Left forelimb (tissue), 1 donor: ENCODE measurements around the gene SH3GL1.
A peak's percentile ranks its signal among the peaks of the same experiment; 100 is the strongest.

Source experiments
- DNase-seq: peaks from one replicate; pipeline ENCODE4 v3.0.0-alpha.2; 2018; ENCODE audit warnings: low spot score

The SH3GL1 gene, protein sequence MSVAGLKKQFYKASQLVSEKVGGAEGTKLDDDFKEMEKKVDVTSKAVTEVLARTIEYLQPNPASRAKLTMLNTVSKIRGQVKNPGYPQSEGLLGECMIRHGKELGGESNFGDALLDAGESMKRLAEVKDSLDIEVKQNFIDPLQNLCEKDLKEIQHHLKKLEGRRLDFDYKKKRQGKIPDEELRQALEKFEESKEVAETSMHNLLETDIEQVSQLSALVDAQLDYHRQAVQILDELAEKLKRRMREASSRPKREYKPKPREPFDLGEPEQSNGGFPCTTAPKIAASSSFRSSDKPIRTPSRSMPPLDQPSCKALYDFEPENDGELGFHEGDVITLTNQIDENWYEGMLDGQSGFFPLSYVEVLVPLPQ

GRCh38 chr19:4400135-4400936, at the start of gene SH3GL1:
Gene SH3GL1 (minus strand): TSS chr19:4400547. CDS start chr19:4400368, 179 bp downstream.
- peak; percentile 95 for DNase-seq

- no peak for DNase-seq
These were observed 49.3 kb upstream of the SH3GL1 start for GRCh38 chr19:4449639-4450028.

GRCh38 chr19:4449022-4449638, 48.8 kb upstream of the SH3GL1 start:
- peak; percentile 78 for DNase-seq

GRCh38 chr19:4448147-4448985, 48.0 kb upstream of the SH3GL1 start:
- DNase-seq = no peak

DNA sequence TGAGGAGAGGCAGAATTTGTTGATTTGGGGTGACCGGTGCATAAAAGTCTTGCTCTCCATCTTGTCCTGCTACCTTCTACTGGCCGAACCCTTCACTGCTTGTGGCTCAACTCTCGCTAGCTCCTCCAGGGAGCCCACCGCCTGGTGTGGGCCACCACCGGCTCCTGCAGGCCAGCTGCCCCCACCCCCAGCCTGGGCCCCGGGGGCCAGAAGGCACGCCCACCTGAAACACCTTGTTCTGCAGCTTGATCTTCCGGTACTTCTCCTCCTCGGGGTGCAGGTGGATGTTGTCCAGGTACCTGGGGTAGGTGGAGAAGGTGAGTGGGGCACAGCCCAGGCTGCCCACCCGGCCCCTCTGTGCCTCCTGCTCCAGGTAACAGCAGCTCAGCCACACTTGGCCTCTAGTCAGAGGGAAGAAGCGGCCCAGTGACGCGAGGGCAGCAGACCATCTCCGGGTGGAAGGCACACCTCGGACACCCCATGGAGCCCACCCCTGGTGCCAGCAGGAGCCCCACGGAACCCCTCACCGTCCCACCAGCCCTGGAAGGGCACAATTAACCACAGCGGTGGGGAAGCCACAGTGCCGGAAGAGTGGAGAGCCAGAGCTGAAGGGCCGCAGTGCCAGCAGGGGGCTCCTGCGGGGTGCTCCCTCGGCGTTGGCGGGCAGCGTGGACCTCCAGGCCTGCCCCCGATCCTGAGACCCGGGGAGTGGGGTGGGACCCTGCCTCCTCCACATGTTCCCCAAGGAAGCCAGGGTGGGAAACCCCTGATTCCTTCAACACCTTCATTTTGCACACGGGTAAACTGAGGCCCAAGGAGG, 47.2 kb upstream of the SH3GL1 start:
- no peak for DNase-seq

DNA sequence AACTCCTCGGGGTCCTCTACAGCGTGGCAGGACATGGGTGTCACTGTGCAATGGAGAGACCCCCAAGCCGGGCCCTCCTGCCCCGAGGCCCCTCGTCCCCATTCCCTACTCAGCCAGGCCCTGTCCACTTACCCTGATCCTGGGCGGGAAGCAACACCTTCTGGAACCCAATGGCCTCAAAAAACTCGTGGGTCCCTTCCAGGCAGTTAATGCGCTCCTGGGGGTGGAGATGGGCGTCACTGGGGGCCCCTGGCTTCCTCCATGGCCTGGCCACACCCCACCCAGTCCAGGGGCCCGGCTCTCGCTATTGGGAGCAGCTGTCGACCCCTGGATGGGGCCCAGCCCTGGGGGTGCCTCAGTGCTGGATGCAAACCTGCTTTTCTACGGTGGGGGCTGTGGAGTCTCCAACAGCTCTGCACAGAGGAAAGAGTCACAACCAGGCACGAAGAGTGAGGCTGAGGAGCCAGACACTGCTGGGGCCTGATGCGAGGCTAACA, 46.4 kb upstream of the SH3GL1 start:
- DNase-seq = no peak

GRCh38 chr19:4445963-4446703, 45.8 kb upstream of the SH3GL1 start:
- DNase-seq = no peak

DNA sequence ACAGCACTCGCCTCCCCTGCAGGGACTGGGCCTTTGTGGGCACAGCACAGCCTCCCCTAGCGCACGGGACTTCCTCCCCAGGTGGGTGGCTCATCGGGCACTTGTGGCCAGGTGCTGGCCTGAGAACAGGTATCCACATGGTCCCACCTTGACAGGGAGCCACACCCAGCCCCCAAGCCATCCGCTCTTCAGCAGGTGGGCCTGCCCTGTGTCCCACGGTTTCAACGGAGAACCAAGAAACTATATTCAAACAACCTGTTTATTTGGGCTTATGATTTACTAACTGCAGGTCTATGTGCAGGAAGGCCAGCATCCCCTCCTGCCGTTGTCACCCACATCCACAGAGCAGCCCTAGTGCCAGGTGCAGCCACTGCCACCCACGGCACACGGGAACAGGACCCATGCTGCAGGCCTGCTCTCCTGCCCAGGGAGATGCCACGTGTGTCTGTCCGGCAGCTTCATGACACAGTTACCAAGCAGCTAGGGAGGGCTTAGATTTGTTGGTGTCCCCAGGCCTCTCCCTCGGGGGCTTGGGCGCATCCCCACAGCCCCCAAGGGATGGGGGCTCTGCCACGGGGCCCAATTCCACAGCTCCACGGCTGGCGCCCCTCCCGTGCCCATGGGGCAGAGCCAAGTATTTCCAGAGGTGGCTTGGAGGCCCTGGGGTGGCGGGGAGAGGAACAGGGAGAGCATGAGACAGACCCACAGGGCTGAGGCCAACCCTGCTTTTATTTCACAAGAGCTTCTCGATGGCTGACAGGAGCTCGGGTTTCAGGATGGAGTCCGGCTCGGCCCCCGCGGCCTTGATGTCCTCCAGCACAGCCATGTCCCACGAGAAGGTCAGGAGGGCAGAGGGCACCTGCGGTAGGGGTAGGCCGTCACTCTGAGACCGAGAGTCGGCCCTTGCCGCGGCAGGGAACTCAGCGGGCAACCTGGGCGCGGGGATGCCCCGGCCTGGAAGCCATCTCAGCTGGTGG, 44.7 kb upstream of the SH3GL1 start:
- no peak for DNase-seq

DNA sequence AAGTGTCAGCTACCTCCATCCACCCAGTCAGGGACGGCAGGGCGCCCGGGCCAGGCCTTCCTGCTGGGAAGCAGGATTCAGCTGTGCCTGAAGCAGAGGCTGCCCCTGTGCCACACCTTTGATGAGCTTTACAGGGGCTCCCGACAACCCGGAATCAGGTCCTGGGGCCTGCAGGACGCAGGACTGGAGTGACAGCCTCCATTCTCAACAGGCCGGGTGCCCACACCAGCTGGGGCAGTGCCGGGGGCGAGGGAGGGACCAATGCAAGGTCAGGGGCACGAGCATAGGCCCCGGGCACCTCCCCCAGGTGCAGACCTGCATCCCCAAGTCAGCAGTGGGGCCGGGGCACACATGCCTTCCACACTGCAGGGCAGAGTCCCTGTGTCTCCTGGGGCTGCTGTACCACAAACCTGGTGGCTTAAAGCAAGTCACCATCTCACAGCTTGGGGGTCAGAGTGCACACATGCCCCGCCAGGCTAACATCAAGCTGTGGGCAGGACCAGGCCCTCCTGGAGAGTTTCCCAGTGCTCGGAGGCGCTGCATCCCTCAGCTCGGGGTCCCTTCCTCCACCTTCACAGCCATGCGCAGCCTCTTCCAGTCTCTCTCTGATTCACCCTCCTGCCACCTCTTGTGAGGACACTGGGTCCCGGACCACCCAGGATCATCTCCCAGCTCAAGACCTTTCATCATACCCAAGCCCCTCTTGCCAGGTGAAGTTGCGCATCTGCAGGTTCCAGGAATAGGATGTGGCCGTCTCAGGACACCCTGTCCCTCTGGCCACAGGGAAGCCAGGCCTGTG, 43.8 kb upstream of the SH3GL1 start:
- DNase-seq = no peak

DNA sequence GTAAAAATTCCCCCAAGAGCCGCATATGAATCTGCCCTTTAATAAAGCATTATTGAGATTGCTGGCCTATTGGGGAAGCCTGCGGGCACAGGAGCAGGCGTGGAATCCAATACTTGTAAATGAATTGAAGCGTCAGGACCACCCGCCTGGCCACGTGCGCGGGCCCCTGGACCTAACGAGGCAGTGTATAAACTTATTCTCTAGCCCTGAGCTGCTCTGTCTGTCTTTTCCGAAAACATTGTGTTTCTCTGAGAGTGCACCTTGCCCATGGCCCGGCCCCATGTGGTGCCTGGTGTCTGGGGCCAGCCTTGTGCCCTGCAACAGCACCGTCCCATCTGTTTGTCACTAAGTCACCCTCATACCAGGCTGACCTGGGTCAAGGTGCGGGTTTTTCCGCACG, 42.8 kb upstream of the SH3GL1 start:
- no peak for DNase-seq

GRCh38 chr19:4442819-4443146, 42.4 kb upstream of the SH3GL1 start:
- DNase-seq = no peak

GRCh38 chr19:4441994-4442818, 41.9 kb upstream of the SH3GL1 start:
- no peak for DNase-seq

- DNase-seq = no peak
These were observed 38.9 kb upstream of the SH3GL1 start for GRCh38 chr19:4439243-4439642.

GRCh38 chr19:4437103-4437502, 36.8 kb upstream of the SH3GL1 start:
- no peak for DNase-seq

DNA sequence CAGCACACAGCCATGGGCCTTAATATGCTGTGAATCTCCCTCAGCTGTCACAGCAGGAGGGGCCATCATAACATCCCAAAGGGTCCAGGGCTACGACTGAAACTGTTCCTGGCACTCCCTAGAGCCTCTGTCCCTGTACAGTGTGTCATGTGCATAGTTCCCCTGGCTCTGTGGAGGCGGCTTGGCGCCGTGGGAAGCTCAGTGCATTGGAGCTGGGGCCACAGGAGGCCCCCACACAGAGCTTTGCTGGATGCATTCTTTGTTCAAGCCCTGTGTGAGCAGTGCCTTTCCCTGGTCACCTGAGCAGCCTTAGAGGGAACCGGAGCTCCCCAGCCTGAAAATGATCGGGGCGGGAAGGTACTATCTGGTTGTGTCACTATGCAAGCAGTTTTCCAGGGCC, 35.9 kb upstream of the SH3GL1 start:
- no peak for DNase-seq

- DNase-seq = no peak
These were observed 34.0 kb upstream of the SH3GL1 start for GRCh38 chr19:4434391-4434790.

DNA sequence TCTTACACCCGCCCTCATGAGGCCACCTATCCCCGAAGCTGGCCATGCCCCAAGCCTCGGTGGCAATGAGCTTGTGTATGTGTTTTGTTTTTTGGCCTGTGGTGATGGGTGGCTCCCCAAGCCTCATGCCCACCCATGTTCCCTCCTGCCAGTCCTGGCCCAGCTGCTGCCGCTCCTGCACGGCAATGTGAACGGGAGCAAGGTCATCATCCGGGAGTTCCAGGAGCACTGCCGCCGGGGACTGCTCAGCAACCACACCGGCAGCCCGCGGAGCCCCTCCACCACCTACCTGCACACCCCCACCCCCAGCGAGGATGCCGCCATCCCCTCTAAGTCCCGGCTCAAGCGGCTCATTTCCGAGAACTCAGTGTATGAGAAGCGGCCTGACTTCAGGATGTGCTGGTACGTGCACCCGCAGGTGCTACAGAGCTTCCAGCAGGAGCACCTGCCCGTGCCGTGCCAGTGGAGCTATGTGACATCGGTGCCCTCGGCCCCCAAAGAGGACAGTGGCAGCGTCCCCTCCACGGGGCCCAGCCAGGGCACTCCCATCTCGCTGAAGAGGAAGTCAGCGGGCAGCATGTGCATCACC, 32.7 kb upstream of the SH3GL1 start:
- DNase-seq = no peak
